HG02588 (cell line): ENCODE data around the gene CFAP54.
"Not testable (repeated sequence)": the region's sequence is repeated elsewhere in the genome, so short reads cannot be mapped to it uniquely, and the experiment has no call there.

Experiments
- ATAC-seq: cut with Tn5 transposase; IDR thresholded peaks from one replicate; pipeline ENCODE4 v1.9.1; 2021; ENCODE audit warnings: mild to moderate bottlenecking, moderate library complexity; ENCODE audit not compliant: unreplicated experiment

The CFAP54 gene

GRCh38 chr12:96513681-96514080, 24.3 kb downstream of the CFAP54 start:
- no peak for ATAC-seq

GRCh38 chr12:96514328-96514727, 25.0 kb downstream of the CFAP54 start:
- ATAC-seq, result peak; percentile 80

GRCh38 chr12:96516472-96517430, 27.4 kb downstream of the CFAP54 start:
- peak; percentile 64 for ATAC-seq

GRCh38 chr12:96520767-96521166, 31.4 kb downstream of the CFAP54 start:
- no peak for ATAC-seq

GRCh38 chr12:96521895-96522682, 32.7 kb downstream of the CFAP54 start:
- ATAC-seq, result no peak

- no peak for ATAC-seq
These were observed 33.3 kb downstream of the CFAP54 start for GRCh38 chr12:96522690-96523089.

- ATAC-seq, result no peak
These were observed 36.7 kb downstream of the CFAP54 start for GRCh38 chr12:96526110-96526509.

GRCh38 chr12:96529912-96530311, 40.5 kb downstream of the CFAP54 start:
- ATAC-seq, result no peak

GRCh38 chr12:96534339-96534738, 45.0 kb downstream of the CFAP54 start:
- ATAC-seq, result no peak

GRCh38 chr12:96548384-96548783, 59.0 kb downstream of the CFAP54 start:
- no peak for ATAC-seq

GRCh38 chr12:96549341-96549740, 60.0 kb downstream of the CFAP54 start:
- no peak for ATAC-seq

GRCh38 chr12:96570579-96570978, 81.2 kb downstream of the CFAP54 start:
- no peak for ATAC-seq

- ATAC-seq, result peak; percentile 92
These were observed 81.9 kb downstream of the CFAP54 start for GRCh38 chr12:96571101-96571862.

- ATAC-seq, result peak; percentile 75
These were observed 89.2 kb downstream of the CFAP54 start for GRCh38 chr12:96578526-96579125.

- no peak for ATAC-seq
These were observed 96.6 kb downstream of the CFAP54 start for GRCh38 chr12:96585977-96586376.

- ATAC-seq, result no peak
These were observed 98.3 kb downstream of the CFAP54 start for GRCh38 chr12:96587691-96588090.

GRCh38 chr12:96590970-96591369, 101.6 kb downstream of the CFAP54 start:
- no peak for ATAC-seq

- not testable (repeated sequence) for ATAC-seq
These were observed 115.0 kb downstream of the CFAP54 start for GRCh38 chr12:96604374-96604773.

GRCh38 chr12:96605684-96606083, 116.3 kb downstream of the CFAP54 start:
- ATAC-seq, result no peak

GRCh38 chr12:96606134-96606533, 116.8 kb downstream of the CFAP54 start:
- ATAC-seq, result no peak

- no peak for ATAC-seq
These were observed 117.3 kb downstream of the CFAP54 start for GRCh38 chr12:96606644-96607043.
